OCI-LY7 (cell line): Measurements from ENCODE around the gene ROBO1. TPM values are rescaled to one million over a fixed set of nuclear protein-coding genes. Genes with fewer than 3 reads are reported as not detected.

ENCODE experiments used
- BruUV-seq: library from RNA; stranded (reverse); fragments of 400-500 nt; replicated peaks from 2 replicates; lab custom pipeline; 2021; lab: Mats Ljungman, UMichigan
- CTCF ChIA-PET: fragments of 300-600 bp; sonication (Branson Sonifier 250); formaldehyde crosslinking; loops from one replicate; lab custom pipeline; 2022; ENCODE audit warnings: antibody characterized with exemption; ENCODE audit not compliant: unreplicated experiment; lab: Charles Lee
- POLR2A ChIA-PET: fragments of 300-600 bp; sonication (Branson Sonifier 250); formaldehyde crosslinking; loops from one replicate; lab custom pipeline; 2022; ENCODE audit warnings: antibody characterized with exemption; lab: Charles Lee
- DNase-seq: peaks from one replicate; pipeline ENCODE4 v3.0.0-alpha.2; 2015; ENCODE audit warnings: low spot score
- H2AFZ ChIP-seq: fragments of 200-600 bp; sonication (generic), shearing (Covaris generic); 2 replicates; pipeline ENCODE4 v1.6.1; 2014; ENCODE audit warnings: mild to moderate bottlenecking, antibody characterized with exemption, low read length, moderate library complexity
- H3K27ac ChIP-seq: fragments of 200-600 bp; sonication (generic); 2 replicates; pipeline ENCODE4 v1.5.1; 2014; ENCODE audit warnings: mixed run types, low read depth, mild to moderate bottlenecking, moderate library complexity, low read length, inconsistent platforms; ENCODE audit not compliant: poor library complexity, severe bottlenecking
- H3K36me3 ChIP-seq: fragments of 200-600 bp; sonication (generic); 2 replicates; pipeline ENCODE4 v1.6.1; 2014; ENCODE audit warnings: mild to moderate bottlenecking, antibody characterized with exemption, low read length, moderate library complexity, mixed read lengths; ENCODE audit not compliant: insufficient read depth
- H3K4me1 ChIP-seq: fragments of 200-600 bp; sonication (generic); 2 replicates; pipeline ENCODE4 v1.5.1; 2014; ENCODE audit warnings: mild to moderate bottlenecking, low read length; ENCODE audit not compliant: insufficient read depth, poor library complexity, severe bottlenecking
- H3K4me2 ChIP-seq: fragments of 200-600 bp; sonication (generic); 2 replicates; pipeline ENCODE4 v1.6.1; 2014; ENCODE audit warnings: mild to moderate bottlenecking, low read length
- H3K4me3 ChIP-seq: fragments of 200-600 bp; sonication (generic); 2 replicates; pipeline ENCODE4 v1.5.1; 2014; ENCODE audit warnings: mild to moderate bottlenecking, low read depth, low read length; ENCODE audit not compliant: poor library complexity, severe bottlenecking
- H3K79me2 ChIP-seq: fragments of 200-600 bp; sonication (generic); 2 replicates; pipeline ENCODE4 v1.6.1; 2016; ENCODE audit warnings: low read depth, mild to moderate bottlenecking, low read length, moderate library complexity, mixed read lengths; ENCODE audit not compliant: insufficient read depth
- H3K9me2 ChIP-seq: fragments of 200-600 bp; sonication (generic); 2 replicates; pipeline ENCODE4 v1.6.1; 2016; ENCODE audit warnings: mild to moderate bottlenecking, low read length, mixed read lengths; ENCODE audit not compliant: insufficient read depth
- H3K9me3 ChIP-seq: fragments of 200-600 bp; sonication (generic); 2 replicates; pipeline ENCODE4 v1.6.1; 2014; ENCODE audit warnings: mild to moderate bottlenecking, mixed run types, low read length, mixed read lengths
- H4K20me1 ChIP-seq: fragments of 200-600 bp; sonication (generic); 2 replicates; pipeline ENCODE4 v1.6.1; 2014; ENCODE audit warnings: mild to moderate bottlenecking, antibody characterized with exemption, low read length, moderate library complexity, mixed read lengths; ENCODE audit not compliant: insufficient read depth
- CTCF ChIP-seq: fragments of 200-600 bp; sonication (generic); conservative IDR thresholded peaks from 2 replicates; pipeline ENCODE4 v1.5.1; 2014; ENCODE audit warnings: mild to moderate bottlenecking, antibody characterized with exemption, low read length, moderate library complexity, mixed read lengths
- EZH2phosphoT487 ChIP-seq: fragments of 200-600 bp; sonication (generic); IDR thresholded peaks from 2 replicates; pipeline ENCODE4 v1.6.1; 2018; ENCODE audit warnings: low read depth, borderline replicate concordance, mild to moderate bottlenecking, mixed run types, antibody characterized with exemption, low read length, moderate library complexity, mixed read lengths
- intact Hi-C: fragments of 100-400 bp; cut with micrococcal nuclease; formaldehyde crosslinking; loops from one replicate; pipeline ENCODE4 v1.10.0; 2022; ENCODE audit not compliant: unreplicated experiment
- total RNA-seq, 2 experiments: library from RNA; depleted of rRNA in 1 of 2; stranded (reverse); fragments of >200 nt in 1 of 2; shearing (Covaris generic) in 1 of 2; gene quantifications; 2 replicates each; pipeline ENCODE4 v1.2.3, GENCODE V29; 2014 to 2022

ROBO1 gene
- total RNA-seq, 2 experiments from 2014 or later: not detected

GRCh38 chr3:79246875-79247724 is 520.7 kb downstream of the ROBO1 start:
- Histone ChIP-seq H3K27ac (no peak overlapping the region), H3K9me2 (no peaks in the 10 kb centered on the region), H3K9me3 (no peaks in the 10 kb centered on the region; the same call in 1 of the 2 replicates), H3K4me1 (no peaks in the 10 kb centered on the region), H3K4me3 (no peak overlapping the region), H3K79me2 (no peaks in the 10 kb centered on the region), H2AFZ (no peak overlapping the region), H4K20me1 (no peaks in the 10 kb centered on the region), H3K36me3 (no peaks in the 10 kb centered on the region), H3K4me2 (no peak overlapping the region)
- no TSS peak for BruUV-seq
- intact Hi-C loops: no loop called here
- DNase-seq: no peak
- TF ChIP-seq CTCF (no peak), EZH2phosphoT487 (no peak)
- ChIA-PET POLR2A (interaction anchor here (0.7 kb wide), 1 partner anchor 23 kb away, joined by 3 read pairs; no protein-coding TSS in a partner anchor), CTCF (no interaction called here)

- no peak overlapping the region for H2AFZ ChIP-seq
- DNase-seq: no peak
- ChIA-PET POLR2A (no interaction called here), CTCF (no interaction called here)
- no peaks in the 10 kb centered on the region for H3K4me1 ChIP-seq
- no peak for TF ChIP-seq CTCF
- no peak for TF ChIP-seq EZH2phosphoT487
- no peaks in the 10 kb centered on the region for H4K20me1 ChIP-seq
- no peaks in the 10 kb centered on the region for H3K36me3 ChIP-seq
- no TSS peak for BruUV-seq
- H3K79me2 ChIP-seq: no peaks in the 10 kb centered on the region
- H3K9me2 ChIP-seq: no peaks in the 10 kb centered on the region
- no peaks in the 10 kb centered on the region; the same call in 1 of the 2 replicates for H3K9me3 ChIP-seq
- H3K27ac ChIP-seq: no peak overlapping the region
- intact Hi-C loops: no loop called here
- no peak overlapping the region for H3K4me3 ChIP-seq
- no peak overlapping the region for H3K4me2 ChIP-seq
Observed at GRCh38 chr3:79245284-79246138, 522.3 kb downstream of the ROBO1 start.
